Neutrophil (primary cell): Measurements from ENCODE around the gene PSIP1.
A peak's percentile ranks its signal among the peaks of the same experiment; 100 is the strongest.

ENCODE experiments used
- H3K27ac ChIP-seq: fragments of 200-600 bp; sonication (generic); 2 replicates; pipeline ENCODE4 v1.5.1; 2016; ENCODE audit warnings: mild to moderate bottlenecking, moderate library complexity
- H3K27me3 ChIP-seq: fragments of 200-600 bp; sonication (generic); 2 replicates; pipeline ENCODE4 v1.6.0; 2016; ENCODE audit warnings: mild to moderate bottlenecking
- H3K36me3 ChIP-seq: fragments of 200-600 bp; sonication (generic); 2 replicates; pipeline ENCODE4 v1.5.1; 2017
- H3K4me1 ChIP-seq, 2 experiments: fragments of 200-600 bp in 1 of 2; sonication (generic) in 1 of 2; 1 replicate in 1 of 2; 2 replicates in 1 of 2; pipeline versions ENCODE4 v1.5.1 to v1.6.1; 2013 to 2016; ENCODE audit warnings: low read depth in 1 of 2, low read length in 1 of 2, mild to moderate bottlenecking in 1 of 2, moderate library complexity in 1 of 2; ENCODE audit not compliant: control insufficient read depth in 1 of 2, insufficient read depth in 1 of 2
- H3K4me3 ChIP-seq, 2 experiments: fragments of 200-600 bp in 1 of 2; sonication (generic) in 1 of 2; 1 replicate in 1 of 2; 2 replicates in 1 of 2; pipeline ENCODE4 v1.5.1; 2013 to 2016; ENCODE audit warnings: low read depth in 1 of 2, low read length in 1 of 2, mild to moderate bottlenecking in 1 of 2, moderate library complexity in 1 of 2
- H3K9me3 ChIP-seq: fragments of 200-600 bp; sonication (generic); 2 replicates; pipeline ENCODE4 v1.5.1; 2016
- CTCF ChIP-seq: fragments of 200-600 bp; sonication (generic); IDR thresholded peaks from 2 replicates; pipeline ENCODE4 v1.5.1; 2016; ENCODE audit warnings: antibody characterized with exemption

Gene PSIP1

GRCh38 chr9:15524845-15525455 is 14.2 kb upstream of the PSIP1 start:
- no peaks in the 10 kb centered on the region for H3K4me1 ChIP-seq
- no peaks in the 10 kb centered on the region for H3K9me3 ChIP-seq
- H3K27me3 ChIP-seq, result no peaks in the 10 kb centered on the region
- no peak for TF ChIP-seq CTCF
- H3K36me3 ChIP-seq, result no peaks in the 10 kb centered on the region
- H3K27ac ChIP-seq, result no peak overlapping the region
- H3K4me3 ChIP-seq, result no peak overlapping the region

GRCh38 chr9:15522130-15522755 is 11.5 kb upstream of the PSIP1 start:
- no peak for TF ChIP-seq CTCF
- no peaks in the 10 kb centered on the region for H3K36me3 ChIP-seq
- H3K4me3 ChIP-seq, result no peak overlapping the region
- no peaks in the 10 kb centered on the region for H3K27me3 ChIP-seq
- no peaks in the 10 kb centered on the region for H3K9me3 ChIP-seq
- H3K27ac ChIP-seq, result no peak overlapping the region
- H3K4me1 ChIP-seq, result no peaks in the 10 kb centered on the region

GRCh38 chr9:15521254-15521653 is 10.5 kb upstream of the PSIP1 start:
- no peak for TF ChIP-seq CTCF
- Histone ChIP-seq H3K27ac (no peak overlapping the region), H3K27me3 (no peaks in the 10 kb centered on the region), H3K9me3 (no peaks in the 10 kb centered on the region), H3K36me3 (no peaks in the 10 kb centered on the region), H3K4me3 (no peak overlapping the region), H3K4me1 (no peaks in the 10 kb centered on the region)

- Histone ChIP-seq H3K27me3 (no peaks in the 10 kb centered on the region), H3K9me3 (no peaks in the 10 kb centered on the region), H3K4me3 (no peak overlapping the region), H3K4me1 (no peaks in the 10 kb centered on the region), H3K27ac (no peak overlapping the region), H3K36me3 (no peaks in the 10 kb centered on the region)
- TF ChIP-seq CTCF, result no peak
Measured at GRCh38 chr9:15519831-15520230, 9.1 kb upstream of the PSIP1 start.

GRCh38 chr9:15513335-15513734 is 2.6 kb upstream of the PSIP1 start:
- Histone ChIP-seq H3K9me3 (no peaks in the 10 kb centered on the region), H3K27ac (peak overlapping the region; percentile 52), H3K36me3 (peaks cover 6% of the 10 kb centered on the region), H3K27me3 (no peaks in the 10 kb centered on the region), H3K4me3 (no peak overlapping the region), H3K4me1 (peaks cover 27 to 37% of the 10 kb centered on the region in 2 experiments)
- TF ChIP-seq CTCF, result no peak
